K562 (cell line): ENCODE data around the gene PRDM12. TPM values are rescaled to one million over a fixed set of nuclear protein-coding genes. Genes with fewer than 3 reads are reported as not detected.

Experiments used
- CEBPB ChIP-seq: fragments of 450-650 bp; IDR thresholded peaks from 2 replicates; pipeline ENCODE4 v1.6.1; 2016; ENCODE audit warnings: missing genetic modification characterization, missing compliant biosample characterization
- CREB5 ChIP-seq: fragments of 250-450 bp; sonication (Bioruptor Pico); IDR thresholded peaks from 2 replicates; pipeline ENCODE4 v1.5.0; 2020; ENCODE audit warnings: mild to moderate bottlenecking
- CREM ChIP-seq: IDR thresholded peaks from 2 replicates; pipeline ENCODE4 v1.6.1; 2014; ENCODE audit warnings: antibody characterized with exemption, low read depth
- POU5F1 ChIP-seq: fragments of 150-350 bp; IDR thresholded peaks from 2 replicates; pipeline ENCODE4 v1.6.1; 2014; ENCODE audit warnings: borderline replicate concordance, low read length, low read depth, mild to moderate bottlenecking; ENCODE audit not compliant: partially characterized antibody
- RHOXF2B ChIP-seq: fragments of 250-450 bp; sonication (Bioruptor Pico); conservative IDR thresholded peaks from 2 replicates; pipeline ENCODE4 v1.5.1; 2021
- SMC3 ChIP-seq: conservative IDR thresholded peaks from 2 replicates; pipeline ENCODE4 v1.6.1; 2011; ENCODE audit warnings: low read depth, low read length, improper control_type of control experiment; ENCODE audit not compliant: insufficient read depth
- ZNF583 ChIP-seq: fragments of 250-450 bp; sonication (Bioruptor Pico); IDR thresholded peaks from 2 replicates; pipeline ENCODE4 v1.4.0; 2020
- ZNF830 ChIP-seq: fragments of 250-450 bp; sonication (Bioruptor Pico); IDR thresholded peaks from 2 replicates; pipeline ENCODE4 v1.5.0; 2021; ENCODE audit warnings: mild to moderate bottlenecking
- polyA plus RNA-seq, 8 experiments: library from polyadenylated mRNA; depleted of rRNA in 4 of 8; stranded (reverse) in 5 of 8; unstranded in 3 of 8; fragments of >200 nt; fragmentation: Nextera tagmentation in 2 of 8; fragmentation: Illumina TruSeq in 1 of 8; extraction: Ambion mirVana in 2 of 8; extraction: Trizol in 1 of 8; gene quantifications; 2 replicates each; pipeline versions ENCODE4 v1.2.1 to v1.2.3, GENCODE V29; 2011 to 2014; ENCODE audit warnings: inconsistent platforms in 1 of 8, missing spikeins in 1 of 8
- total RNA-seq, 7 experiments: library from RNA; depleted of rRNA in 6 of 7; stranded (reverse); fragments of >200 nt in 6 of 7; fragmentation: Illumina TruSeq in 2 of 7; extraction: Trizol in 2 of 7; gene quantifications; 2 replicates each; pipeline versions ENCODE4 v1.2.1 to v1.2.3, GENCODE V29; 2011 to 2021; ENCODE audit warnings: low replicate concordance in 1 of 7
- TF ChIP-seq, protein P1 (sequence below): IDR thresholded peaks from 3 replicates; pipeline ENCODE4 v1.6.1; 2011; ENCODE audit warnings: borderline replicate concordance, mild to moderate bottlenecking, moderate library complexity; ENCODE audit not compliant: insufficient read length; ENCODE audit errors: extremely low read depth
- TF ChIP-seq, protein P2 (sequence below), 2 experiments: fragments of 450-650 bp; formaldehyde crosslinking in 1 of 2; IDR thresholded peaks; 2 replicates each; pipeline versions ENCODE4 v1.4.0 to v1.6.1; 2014 to 2020; ENCODE audit warnings: mild to moderate bottlenecking in 2 of 2, borderline replicate concordance in 1 of 2, low read depth in 1 of 2
- TF ChIP-seq, protein P3 (sequence below), 2 experiments: fragments of 450-650 bp in 1 of 2; sonication (generic) in 1 of 2; formaldehyde crosslinking in 1 of 2; IDR thresholded peaks in 1 of 2; conservative IDR thresholded peaks in 1 of 2; 2 replicates each; pipeline versions ENCODE4 v1.6.1 to v1.8.1; 2016 to 2023; ENCODE audit warnings: mild to moderate bottlenecking in 2 of 2, moderate library complexity in 2 of 2, inconsistent platforms in 1 of 2, missing genetic modification reagents in 1 of 2

Gene PRDM12
- total and polyA plus RNA-seq, 9 of the 15 experiments (the other 6 are each of a cell fraction or from before 2014, with no cell fraction given), result 0.04 to 0.22 (median 0.07) TPM; not detected in 3

DNA sequence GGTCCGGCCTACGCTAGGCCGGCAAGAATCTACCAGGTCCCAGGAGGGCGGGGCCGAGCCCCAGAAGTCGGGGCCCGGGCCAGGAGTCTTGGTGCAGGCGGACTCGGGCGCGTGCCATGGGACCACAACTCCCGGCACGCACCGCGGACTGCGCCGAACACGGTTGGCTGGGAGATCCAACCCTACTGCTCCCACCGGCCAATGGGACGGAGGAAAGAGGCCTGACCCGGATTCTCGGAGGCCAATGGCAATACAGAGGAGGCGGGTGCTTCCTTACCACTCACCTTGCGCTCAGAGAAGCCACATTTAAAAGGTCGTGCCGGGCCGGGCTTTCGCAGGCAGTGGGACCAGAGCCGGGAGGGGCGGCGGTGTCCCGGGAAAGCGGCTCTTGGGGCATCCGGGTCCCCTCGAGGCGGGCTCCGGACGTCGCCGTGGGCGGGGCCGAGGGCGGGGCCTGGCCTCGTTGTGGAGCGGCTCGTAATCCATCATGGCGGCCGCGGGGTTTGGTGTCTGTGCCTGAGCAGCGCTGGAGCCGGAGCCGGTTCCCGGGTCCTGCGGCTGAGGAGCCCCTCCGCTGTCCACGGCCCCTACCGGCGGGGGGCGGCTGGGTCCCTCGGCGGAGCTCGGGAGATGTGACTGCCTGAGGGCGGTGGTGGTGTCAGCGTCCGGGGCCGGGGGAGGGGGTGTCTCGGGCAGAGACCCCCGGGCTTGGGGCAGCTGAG, 48.3 kb downstream of the PRDM12 start (continued):
- TF ChIP-seq, protein P1, sequence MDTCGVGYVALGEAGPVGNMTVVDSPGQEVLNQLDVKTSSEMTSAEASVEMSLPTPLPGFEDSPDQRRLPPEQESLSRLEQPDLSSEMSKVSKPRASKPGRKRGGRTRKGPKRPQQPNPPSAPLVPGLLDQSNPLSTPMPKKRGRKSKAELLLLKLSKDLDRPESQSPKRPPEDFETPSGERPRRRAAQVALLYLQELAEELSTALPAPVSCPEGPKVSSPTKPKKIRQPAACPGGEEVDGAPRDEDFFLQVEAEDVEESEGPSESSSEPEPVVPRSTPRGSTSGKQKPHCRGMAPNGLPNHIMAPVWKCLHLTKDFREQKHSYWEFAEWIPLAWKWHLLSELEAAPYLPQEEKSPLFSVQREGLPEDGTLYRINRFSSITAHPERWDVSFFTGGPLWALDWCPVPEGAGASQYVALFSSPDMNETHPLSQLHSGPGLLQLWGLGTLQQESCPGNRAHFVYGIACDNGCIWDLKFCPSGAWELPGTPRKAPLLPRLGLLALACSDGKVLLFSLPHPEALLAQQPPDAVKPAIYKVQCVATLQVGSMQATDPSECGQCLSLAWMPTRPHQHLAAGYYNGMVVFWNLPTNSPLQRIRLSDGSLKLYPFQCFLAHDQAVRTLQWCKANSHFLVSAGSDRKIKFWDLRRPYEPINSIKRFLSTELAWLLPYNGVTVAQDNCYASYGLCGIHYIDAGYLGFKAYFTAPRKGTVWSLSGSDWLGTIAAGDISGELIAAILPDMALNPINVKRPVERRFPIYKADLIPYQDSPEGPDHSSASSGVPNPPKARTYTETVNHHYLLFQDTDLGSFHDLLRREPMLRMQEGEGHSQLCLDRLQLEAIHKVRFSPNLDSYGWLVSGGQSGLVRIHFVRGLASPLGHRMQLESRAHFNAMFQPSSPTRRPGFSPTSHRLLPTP, result no peak
- TF ChIP-seq ZNF583 (CRISPR knock-in tag), result no peak
- TF ChIP-seq CREM, result peak; percentile 64; the same call in 1 of the 2 replicates
- TF ChIP-seq, protein P2, sequence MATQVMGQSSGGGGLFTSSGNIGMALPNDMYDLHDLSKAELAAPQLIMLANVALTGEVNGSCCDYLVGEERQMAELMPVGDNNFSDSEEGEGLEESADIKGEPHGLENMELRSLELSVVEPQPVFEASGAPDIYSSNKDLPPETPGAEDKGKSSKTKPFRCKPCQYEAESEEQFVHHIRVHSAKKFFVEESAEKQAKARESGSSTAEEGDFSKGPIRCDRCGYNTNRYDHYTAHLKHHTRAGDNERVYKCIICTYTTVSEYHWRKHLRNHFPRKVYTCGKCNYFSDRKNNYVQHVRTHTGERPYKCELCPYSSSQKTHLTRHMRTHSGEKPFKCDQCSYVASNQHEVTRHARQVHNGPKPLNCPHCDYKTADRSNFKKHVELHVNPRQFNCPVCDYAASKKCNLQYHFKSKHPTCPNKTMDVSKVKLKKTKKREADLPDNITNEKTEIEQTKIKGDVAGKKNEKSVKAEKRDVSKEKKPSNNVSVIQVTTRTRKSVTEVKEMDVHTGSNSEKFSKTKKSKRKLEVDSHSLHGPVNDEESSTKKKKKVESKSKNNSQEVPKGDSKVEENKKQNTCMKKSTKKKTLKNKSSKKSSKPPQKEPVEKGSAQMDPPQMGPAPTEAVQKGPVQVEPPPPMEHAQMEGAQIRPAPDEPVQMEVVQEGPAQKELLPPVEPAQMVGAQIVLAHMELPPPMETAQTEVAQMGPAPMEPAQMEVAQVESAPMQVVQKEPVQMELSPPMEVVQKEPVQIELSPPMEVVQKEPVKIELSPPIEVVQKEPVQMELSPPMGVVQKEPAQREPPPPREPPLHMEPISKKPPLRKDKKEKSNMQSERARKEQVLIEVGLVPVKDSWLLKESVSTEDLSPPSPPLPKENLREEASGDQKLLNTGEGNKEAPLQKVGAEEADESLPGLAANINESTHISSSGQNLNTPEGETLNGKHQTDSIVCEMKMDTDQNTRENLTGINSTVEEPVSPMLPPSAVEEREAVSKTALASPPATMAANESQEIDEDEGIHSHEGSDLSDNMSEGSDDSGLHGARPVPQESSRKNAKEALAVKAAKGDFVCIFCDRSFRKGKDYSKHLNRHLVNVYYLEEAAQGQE (IDR thresholded peaks at IDR 0.05; ENCODE audit: borderline replicate concordance), result no peak
- TF ChIP-seq, protein P2 (CRISPR knock-in tag; IDR thresholded peaks at IDR 0.05; ENCODE audit: low read depth), result no peak
- no peak for TF ChIP-seq ZNF830 (CRISPR knock-in tag)
- TF ChIP-seq, protein P3, sequence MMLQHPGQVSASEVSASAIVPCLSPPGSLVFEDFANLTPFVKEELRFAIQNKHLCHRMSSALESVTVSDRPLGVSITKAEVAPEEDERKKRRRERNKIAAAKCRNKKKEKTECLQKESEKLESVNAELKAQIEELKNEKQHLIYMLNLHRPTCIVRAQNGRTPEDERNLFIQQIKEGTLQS (IDR thresholded peaks at IDR 0.05), result no peak
- TF ChIP-seq, protein P3 (CRISPR knock-in tag; conservative IDR thresholded peaks at IDR 0.05), result peak; percentile 78; the same call in 1 of the 2 replicates
- TF ChIP-seq SMC3, result no peak
- TF ChIP-seq RHOXF2B (CRISPR knock-in tag), result no peak
- no peak for TF ChIP-seq CEBPB (tag)
- peak; percentile 24 for TF ChIP-seq POU5F1
- no peak for TF ChIP-seq CREB5 (CRISPR knock-in tag)
